HepG2 (cell line): ENCODE data around the gene MFSD8. TPM values are rescaled to one million over a fixed set of nuclear protein-coding genes. Genes with fewer than 3 reads are reported as not detected.

Experiments
- ATAC-seq: fragments of 200-7000 bp; cut with Tn5 transposase; 3 replicates; pipeline ENCODE4 v1.9.1; 2020; ENCODE audit warnings: mild to moderate bottlenecking, moderate library complexity
- BruUV-seq: library from RNA; stranded (reverse); fragments of 400-500 nt; replicated peaks from 2 replicates; lab custom pipeline; 2021; lab: Mats Ljungman, UMichigan
- CTCF ChIA-PET: fragments of 300-600 bp; formaldehyde crosslinking; extraction: SDS; loops from one replicate; lab custom pipeline; 2021; ENCODE audit warnings: low total read pairs, inconsistent platforms, low intra/inter-chr PET ratio; lab: Yijun Ruan, JAX
- POLR2A ChIA-PET: fragments of 350-600 bp; sonication (Branson Sonifier 250); formaldehyde crosslinking; loops from one replicate; lab custom pipeline; 2020; ENCODE audit warnings: antibody characterized with exemption, inconsistent platforms; lab: Yijun Ruan, JAX
- DNase-seq: peaks from one replicate; pipeline ENCODE4 v3.0.0-alpha.2; 2015; ENCODE audit warnings: low spot score
- FAIRE-seq: peaks from 3 replicates; lab custom pipeline; 2011; peaks lifted over from hg19 to GRCh38; lab: Jason Lieb, UNC
- H2AFZ ChIP-seq: one replicate; pipeline ENCODE4 v1.6.1; 2011; ENCODE audit warnings: low read length, inconsistent platforms
- H3K27ac ChIP-seq: fragments of 300-600 bp; 3 replicates; pipeline ENCODE4 v1.8.0; 2011; ENCODE audit warnings: mixed run types, mild to moderate bottlenecking, mixed read lengths, low read length, inconsistent platforms; ENCODE audit not compliant: insufficient read depth; ENCODE audit errors: extremely low read length
- H3K27me3 ChIP-seq, 2 experiments: fragments of 200-600 bp in 1 of 2; 2 replicates in 1 of 2; 3 replicates in 1 of 2; pipeline versions ENCODE4 v1.6.0 to v1.8.0; 2011; ENCODE audit warnings: low read length in 2 of 2, mild to moderate bottlenecking in 2 of 2, moderate library complexity in 2 of 2, inconsistent platforms in 1 of 2; ENCODE audit not compliant: insufficient read depth in 2 of 2, control insufficient read depth in 1 of 2
- H3K36me3 ChIP-seq, 2 experiments: fragments of 200-600 bp in 1 of 2; replicated peaks in 1 of 2; 2 replicates in 1 of 2; 3 replicates in 1 of 2; pipeline versions ENCODE4 v1.5.1 to v1.8.0; 2011; ENCODE audit warnings: low read length in 2 of 2, inconsistent platforms in 1 of 2; ENCODE audit not compliant: insufficient read depth in 2 of 2, control insufficient read depth in 1 of 2
- H3K4me1 ChIP-seq: 2 replicates; pipeline ENCODE4 v1.5.1; 2012; ENCODE audit warnings: low read length, inconsistent platforms; ENCODE audit not compliant: insufficient read depth
- H3K4me2 ChIP-seq: 2 replicates; pipeline ENCODE4 v1.6.0; 2011; ENCODE audit warnings: low read depth, low read length, inconsistent platforms
- H3K4me3 ChIP-seq, 3 experiments: fragments of 200-600 bp in 1 of 3; sonication (generic), shearing (Covaris generic) in 1 of 3; replicated peaks in 1 of 3; 2 replicates each; pipeline ENCODE4 v1.5.1; 2011 to 2016; ENCODE audit warnings: low read length in 3 of 3, inconsistent platforms in 2 of 3, low read depth in 2 of 3, mild to moderate bottlenecking in 2 of 3, control low read depth in 1 of 3, mixed read lengths in 1 of 3; ENCODE audit not compliant: insufficient read depth in 1 of 3
- H3K79me2 ChIP-seq: one replicate; pipeline ENCODE4 v1.6.1; 2011; ENCODE audit warnings: low read length, inconsistent platforms; ENCODE audit not compliant: insufficient read depth
- H3K9ac ChIP-seq: 2 replicates; pipeline ENCODE4 v1.6.0; 2011; ENCODE audit warnings: mild to moderate bottlenecking, low read depth, low read length, inconsistent platforms; ENCODE audit not compliant: insufficient read depth
- H3K9me3 ChIP-seq: 2 replicates; pipeline ENCODE4 v1.5.1; 2012; ENCODE audit warnings: mild to moderate bottlenecking, low read length
- H4K20me1 ChIP-seq: 2 replicates; pipeline ENCODE4 v1.6.0; 2011; ENCODE audit warnings: inconsistent platforms, mild to moderate bottlenecking, low read length, moderate library complexity; ENCODE audit not compliant: insufficient read depth
- ASH2L ChIP-seq: fragments of 300-600, 200-600 bp; sonication (generic); IDR thresholded peaks from 2 replicates; pipeline ENCODE4 v1.7.0; 2017; ENCODE audit warnings: low read depth, mild to moderate bottlenecking, moderate library complexity, mixed read lengths, low read length; ENCODE audit not compliant: insufficient read length
- SMARCC2 ChIP-seq: fragments of 450-650 bp; IDR thresholded peaks from 2 replicates; pipeline ENCODE4 v1.6.1; 2017; ENCODE audit warnings: antibody characterized with exemption, mild to moderate bottlenecking
- ZNF570 ChIP-seq: sonication (generic); formaldehyde crosslinking; IDR thresholded peaks from 2 replicates; pipeline ENCODE4 v1.4.0; 2020; ENCODE audit warnings: mild to moderate bottlenecking, missing genetic modification reagents, borderline replicate concordance
- ZNF572 ChIP-seq: sonication (generic); formaldehyde crosslinking; IDR thresholded peaks from 2 replicates; pipeline ENCODE4 v1.5.1; 2020; ENCODE audit warnings: mild to moderate bottlenecking, missing genetic modification reagents
- ZNF615 ChIP-seq: sonication (generic); formaldehyde crosslinking; IDR thresholded peaks from 2 replicates; pipeline ENCODE4 v1.5.0; 2020; ENCODE audit warnings: mild to moderate bottlenecking, missing genetic modification reagents, borderline replicate concordance
- WGBS: methylation state at CpG from one replicate; pipeline ENCODE4 v1.1.6; 2017; ENCODE audit warnings: low lambda C conversion rate; 5-methylcytosine and 5-hydroxymethylcytosine counted together
- in situ Hi-C: cut with HindIII; loops from 2 replicates; pipeline ENCODE4 v1.10.0; 2017; ENCODE audit warnings: low pct_unique_long_range_greater_than_20kb; ENCODE audit not compliant: extremely low pct_ligation_motif_present
- intact Hi-C: fragments of 100-400 bp; cut with micrococcal nuclease; formaldehyde crosslinking; loops from one replicate; pipeline ENCODE4 v1.10.0; 2022; ENCODE audit not compliant: unreplicated experiment
- polyA plus RNA-seq, 8 experiments: library from polyadenylated mRNA; depleted of rRNA in 3 of 8; stranded (reverse) in 7 of 8; unstranded in 1 of 8; fragments of >200 nt; fragmentation: Illumina TruSeq in 4 of 8; extraction: Trizol in 4 of 8; gene quantifications; 2 replicates each; pipeline versions ENCODE4 v1.2.1 to v1.2.3, GENCODE V29; 2011 to 2016; ENCODE audit warnings: low read depth in 4 of 8, missing spikeins in 1 of 8, mixed read lengths in 1 of 8; ENCODE audit not compliant: insufficient read depth in 1 of 8
- total RNA-seq, 5 experiments: library from RNA; depleted of rRNA; stranded (reverse); fragments of >200 nt; fragmentation: Illumina TruSeq; extraction: Trizol; gene quantifications; 2 replicates each; pipeline ENCODE4 v1.2.3, GENCODE V29; 2016; ENCODE audit warnings: low read depth in 1 of 5
- TF ChIP-seq, protein P1 (sequence below): sonication (generic); formaldehyde crosslinking; IDR thresholded peaks from 2 replicates; pipeline ENCODE4 v1.5.0; 2020; ENCODE audit warnings: mild to moderate bottlenecking, missing genetic modification reagents, borderline replicate concordance

The MFSD8 gene
- total and polyA plus RNA-seq, 2 of the 13 experiments (the other 11 are each of a cell fraction or from before 2014, with no cell fraction given): 24.8 to 25.5 TPM

DNA sequence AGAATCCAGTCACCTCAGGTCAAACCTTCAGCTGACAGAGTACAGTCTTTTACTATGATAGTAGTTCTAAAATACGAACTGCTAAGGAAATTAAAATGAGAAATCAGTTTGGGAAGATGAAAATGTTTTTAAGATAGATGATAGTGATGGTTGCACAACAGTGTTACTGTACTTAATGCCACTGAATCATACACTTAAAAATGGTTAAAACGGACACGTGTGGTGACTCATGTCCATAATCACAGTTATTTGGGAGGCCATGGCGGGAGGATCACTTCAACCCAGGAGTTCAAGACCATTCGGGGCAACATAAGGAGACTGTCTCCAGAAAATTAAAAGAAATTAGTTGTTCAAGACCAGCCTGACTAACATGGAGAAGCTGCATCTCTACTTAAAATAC is 41.6 kb upstream of the MFSD8 start:
- Histone ChIP-seq H3K27me3 (no peaks in the 10 kb centered on the region), H3K9ac (no peak overlapping the region), H3K4me1 (no peaks in the 10 kb centered on the region), H3K27ac (no peak overlapping the region), H3K79me2 (no peaks in the 10 kb centered on the region), H3K4me2 (no peak overlapping the region), H4K20me1 (no peaks in the 10 kb centered on the region), H3K36me3 (peaks cover 2 to 3% of the 10 kb centered on the region in 2 experiments; a peak in 1 of 5 replicates), H3K9me3 (no peaks in the 10 kb centered on the region), H2AFZ (no peak overlapping the region), H3K4me3 (no peak overlapping the region)
- DNase-seq: no peak
- no TSS peak for BruUV-seq
- ChIA-PET CTCF (no interaction called here), POLR2A (no interaction called here)
- no peak for ATAC-seq
- no peak for TF ChIP-seq ZNF615
- TF ChIP-seq ZNF572: no peak
- TF ChIP-seq, protein P1, sequence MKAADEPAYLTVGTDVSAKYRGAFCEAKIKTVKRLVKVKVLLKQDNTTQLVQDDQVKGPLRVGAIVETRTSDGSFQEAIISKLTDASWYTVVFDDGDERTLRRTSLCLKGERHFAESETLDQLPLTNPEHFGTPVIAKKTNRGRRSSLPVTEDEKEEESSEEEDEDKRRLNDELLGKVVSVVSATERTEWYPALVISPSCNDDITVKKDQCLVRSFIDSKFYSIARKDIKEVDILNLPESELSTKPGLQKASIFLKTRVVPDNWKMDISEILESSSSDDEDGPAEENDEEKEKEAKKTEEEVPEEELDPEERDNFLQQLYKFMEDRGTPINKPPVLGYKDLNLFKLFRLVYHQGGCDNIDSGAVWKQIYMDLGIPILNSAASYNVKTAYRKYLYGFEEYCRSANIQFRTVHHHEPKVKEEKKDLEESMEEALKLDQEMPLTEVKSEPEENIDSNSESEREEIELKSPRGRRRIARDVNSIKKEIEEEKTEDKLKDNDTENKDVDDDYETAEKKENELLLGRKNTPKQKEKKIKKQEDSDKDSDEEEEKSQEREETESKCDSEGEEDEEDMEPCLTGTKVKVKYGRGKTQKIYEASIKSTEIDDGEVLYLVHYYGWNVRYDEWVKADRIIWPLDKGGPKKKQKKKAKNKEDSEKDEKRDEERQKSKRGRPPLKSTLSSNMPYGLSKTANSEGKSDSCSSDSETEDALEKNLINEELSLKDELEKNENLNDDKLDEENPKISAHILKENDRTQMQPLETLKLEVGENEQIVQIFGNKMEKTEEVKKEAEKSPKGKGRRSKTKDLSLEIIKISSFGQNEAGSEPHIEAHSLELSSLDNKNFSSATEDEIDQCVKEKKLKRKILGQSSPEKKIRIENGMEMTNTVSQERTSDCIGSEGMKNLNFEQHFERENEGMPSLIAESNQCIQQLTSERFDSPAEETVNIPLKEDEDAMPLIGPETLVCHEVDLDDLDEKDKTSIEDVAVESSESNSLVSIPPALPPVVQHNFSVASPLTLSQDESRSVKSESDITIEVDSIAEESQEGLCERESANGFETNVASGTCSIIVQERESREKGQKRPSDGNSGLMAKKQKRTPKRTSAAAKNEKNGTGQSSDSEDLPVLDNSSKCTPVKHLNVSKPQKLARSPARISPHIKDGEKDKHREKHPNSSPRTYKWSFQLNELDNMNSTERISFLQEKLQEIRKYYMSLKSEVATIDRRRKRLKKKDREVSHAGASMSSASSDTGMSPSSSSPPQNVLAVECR (CRISPR knock-in tag): no peak
- no peak for TF ChIP-seq SMARCC2
- TF ChIP-seq ASH2L: no peak
- TF ChIP-seq ZNF570: no peak
- intact Hi-C loops: no loop called here
- in situ Hi-C loops: no loop called here
- WGBS: 97% methylated on average over 5 of the region's 5 CpGs
- no peak for FAIRE-seq
